Measurements from ENCODE around the gene OSBP2.
"Not testable (repeated sequence)": the region's sequence is repeated elsewhere in the genome, so short reads cannot be mapped to it uniquely, and the experiment has no call there.

Gene OSBP2

GRCh38 chr22:30774566-30774965 is 79.9 kb downstream of the OSBP2 start:
- no peak overlapping the region for H3K4me3 ChIP-seq (ENCODE audit: low read length)
- no peak for DNase-seq (ENCODE audit: low read depth)
- TF ChIP-seq, protein P1, sequence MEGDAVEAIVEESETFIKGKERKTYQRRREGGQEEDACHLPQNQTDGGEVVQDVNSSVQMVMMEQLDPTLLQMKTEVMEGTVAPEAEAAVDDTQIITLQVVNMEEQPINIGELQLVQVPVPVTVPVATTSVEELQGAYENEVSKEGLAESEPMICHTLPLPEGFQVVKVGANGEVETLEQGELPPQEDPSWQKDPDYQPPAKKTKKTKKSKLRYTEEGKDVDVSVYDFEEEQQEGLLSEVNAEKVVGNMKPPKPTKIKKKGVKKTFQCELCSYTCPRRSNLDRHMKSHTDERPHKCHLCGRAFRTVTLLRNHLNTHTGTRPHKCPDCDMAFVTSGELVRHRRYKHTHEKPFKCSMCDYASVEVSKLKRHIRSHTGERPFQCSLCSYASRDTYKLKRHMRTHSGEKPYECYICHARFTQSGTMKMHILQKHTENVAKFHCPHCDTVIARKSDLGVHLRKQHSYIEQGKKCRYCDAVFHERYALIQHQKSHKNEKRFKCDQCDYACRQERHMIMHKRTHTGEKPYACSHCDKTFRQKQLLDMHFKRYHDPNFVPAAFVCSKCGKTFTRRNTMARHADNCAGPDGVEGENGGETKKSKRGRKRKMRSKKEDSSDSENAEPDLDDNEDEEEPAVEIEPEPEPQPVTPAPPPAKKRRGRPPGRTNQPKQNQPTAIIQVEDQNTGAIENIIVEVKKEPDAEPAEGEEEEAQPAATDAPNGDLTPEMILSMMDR (IDR thresholded peaks at IDR 0.05; ENCODE audit: insufficient read depth, low read depth, low read length, missing control alignments) = no peak

DNA sequence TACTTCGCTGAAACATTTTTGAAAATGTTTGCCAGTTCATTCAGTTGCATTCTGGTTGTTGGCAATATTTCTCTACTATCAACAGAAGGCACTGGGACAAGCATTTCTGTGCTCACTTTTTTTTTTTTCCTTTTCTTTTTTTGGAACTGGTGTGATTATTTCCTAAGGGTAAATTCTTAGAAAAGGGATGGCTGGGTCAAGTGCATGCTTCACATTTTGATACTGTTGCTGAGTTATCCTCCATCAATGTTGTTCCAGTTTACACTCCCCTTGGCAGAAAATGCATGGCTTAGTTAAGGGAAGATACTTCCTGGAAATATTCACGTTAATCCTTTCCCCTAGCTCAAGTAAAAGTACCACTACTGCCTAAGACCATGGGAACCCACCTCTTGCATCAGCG is 81.8 kb downstream of the OSBP2 start:
- TF ChIP-seq, protein P1 (IDR thresholded peaks at IDR 0.05; ENCODE audit: insufficient read depth, low read depth, low read length, missing control alignments) = no peak
- no peak for DNase-seq (ENCODE audit: low read depth)
- no peak overlapping the region for H3K4me3 ChIP-seq (ENCODE audit: low read length)

- DNase-seq (ENCODE audit: low read depth) = peak; percentile 53
- H3K4me3 ChIP-seq (ENCODE audit: low read length) = not testable (repeated sequence)
These were observed 82.5 kb downstream of the OSBP2 start for GRCh38 chr22:30777146-30777545.

GRCh38 chr22:30777587-30777986 is 82.9 kb downstream of the OSBP2 start:
- H3K4me3 ChIP-seq (ENCODE audit: low read length) = no peak overlapping the region
- TF ChIP-seq, protein P1 (IDR thresholded peaks at IDR 0.05; ENCODE audit: insufficient read depth, low read depth, low read length, missing control alignments) = no peak

DNA sequence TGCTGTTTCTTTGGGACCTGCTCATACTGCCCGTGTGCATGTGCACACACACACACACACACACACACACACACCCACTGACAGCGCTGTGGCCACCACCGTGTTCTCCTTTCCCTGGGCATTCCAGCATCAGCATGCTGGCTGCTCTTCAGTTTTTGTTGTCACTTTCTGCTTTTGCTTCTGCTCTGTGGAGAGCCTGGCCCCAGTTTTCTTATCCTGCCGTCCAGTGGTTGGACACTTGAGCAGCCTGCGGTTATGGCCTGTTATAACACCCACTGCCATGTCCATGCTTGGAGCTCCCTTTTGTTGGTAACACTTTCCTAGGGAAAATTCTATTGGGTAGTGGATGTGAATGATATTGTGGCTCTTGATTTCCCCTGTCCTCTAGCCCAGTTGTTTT is 83.6 kb downstream of the OSBP2 start:
- no peak for DNase-seq (ENCODE audit: low read depth)
- no peak overlapping the region for H3K4me3 ChIP-seq (ENCODE audit: low read length)
- TF ChIP-seq, protein P1 (IDR thresholded peaks at IDR 0.05; ENCODE audit: insufficient read depth, low read depth, low read length, missing control alignments) = no peak

More at GRCh38 chr22:30777587-30777986, 82.9 kb downstream of the OSBP2 start:
- no peak for DNase-seq (ENCODE audit: low read depth)

- DNase-seq (ENCODE audit: low read depth) = no peak
- TF ChIP-seq, protein P1 (IDR thresholded peaks at IDR 0.05; ENCODE audit: insufficient read depth, low read depth, low read length, missing control alignments) = no peak
- H3K4me3 ChIP-seq (ENCODE audit: low read length) = no peak overlapping the region
These were observed 85.4 kb downstream of the OSBP2 start for GRCh38 chr22:30780026-30780425.

GRCh38 chr22:30781271-30781875 is 86.7 kb downstream of the OSBP2 start:
- DNase-seq (ENCODE audit: low read depth) = peak; percentile 49
- TF ChIP-seq, protein P1 (IDR thresholded peaks at IDR 0.05; ENCODE audit: insufficient read depth, low read depth, low read length, missing control alignments) = no peak
- no peak overlapping the region for H3K4me3 ChIP-seq (ENCODE audit: low read length)
